Hippocampal formation (tissue), 2 donors: Measurements from ENCODE around the gene LIPI.
A peak's percentile ranks its signal among the peaks of the same experiment; 100 is the strongest.
"Not testable (repeated sequence)": the region's sequence is repeated elsewhere in the genome, so short reads cannot be mapped to it uniquely, and the experiment has no call there.

Experiments used
- DNase-seq, 2 donors: peaks; one replicate each; lab custom pipeline; 2025; lab: John Stamatoyannopoulos, UW

LIPI gene

DNA sequence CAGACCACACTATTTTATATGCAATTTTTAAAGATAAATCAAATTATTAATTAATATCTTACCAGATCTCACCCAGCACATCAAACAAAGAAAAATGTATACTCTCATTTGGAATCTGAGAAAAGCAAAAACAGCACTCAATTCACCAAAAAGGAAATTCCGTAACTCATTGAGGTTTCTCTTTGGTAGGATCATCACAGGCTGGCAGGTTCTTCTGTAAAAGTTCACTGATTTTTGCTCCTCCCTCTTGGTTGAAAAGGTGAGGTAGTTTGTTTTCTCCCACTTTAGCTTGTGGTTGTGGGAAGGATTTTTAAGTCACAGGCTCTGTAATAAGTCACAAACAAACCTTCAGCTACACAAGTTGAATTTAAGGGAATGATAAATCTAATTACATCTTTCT, at the start of gene LIPI:
TSS of gene LIPI (minus strand) at position 218 of the 400 bp plus-strand sequence. CDS start at position 108, 110 bp downstream.
- no peak for DNase-seq

DNA sequence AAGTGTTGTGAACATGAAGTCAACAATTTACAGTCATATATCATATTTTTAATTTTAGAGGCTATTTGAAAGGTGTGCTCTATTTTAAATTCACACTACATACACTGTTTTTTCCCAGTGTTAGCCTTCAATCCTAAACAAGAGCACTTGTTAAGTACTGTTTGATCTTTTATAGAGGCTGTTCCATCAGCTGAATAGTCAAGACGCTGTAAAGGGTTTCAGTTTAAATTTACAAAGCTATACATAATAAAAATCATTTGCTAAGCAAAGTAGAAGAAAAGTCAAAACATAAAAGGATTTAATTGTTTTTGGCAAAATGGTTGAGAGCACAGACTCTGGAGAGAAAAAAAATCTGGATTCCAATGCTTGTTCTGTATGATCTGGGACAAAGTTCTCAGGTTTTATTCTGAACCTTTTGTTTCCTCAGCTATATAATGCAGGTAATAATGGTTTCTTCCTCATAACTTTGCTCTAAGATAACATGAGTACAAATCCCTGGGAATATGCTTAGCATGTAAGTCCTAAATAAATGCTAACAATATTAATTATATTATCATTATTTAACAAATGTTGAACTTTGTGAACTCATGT, 49.5 kb upstream of the LIPI start:
- no peak for DNase-seq

DNA sequence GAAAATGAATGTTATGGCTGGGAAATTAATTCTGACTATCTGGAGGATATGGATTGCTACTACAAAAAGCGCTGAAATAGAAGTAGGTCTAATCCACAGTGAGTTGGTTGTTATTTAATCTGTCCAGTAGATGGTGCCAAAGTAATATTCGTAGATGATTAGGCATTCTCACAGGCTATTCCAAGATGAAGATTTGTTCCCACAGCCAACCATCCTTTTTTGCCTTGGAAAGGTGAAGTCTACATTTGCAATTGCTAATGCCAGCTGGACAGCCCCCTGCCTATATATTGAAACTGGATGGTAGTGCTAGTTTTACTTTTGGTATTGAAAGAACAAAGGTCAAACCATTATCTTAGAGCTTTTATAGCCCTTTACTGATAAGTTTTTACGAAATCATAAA, 49.0 kb upstream of the LIPI start:
- DNase-seq = peak in 1 of 2 donors; percentile 73

DNA sequence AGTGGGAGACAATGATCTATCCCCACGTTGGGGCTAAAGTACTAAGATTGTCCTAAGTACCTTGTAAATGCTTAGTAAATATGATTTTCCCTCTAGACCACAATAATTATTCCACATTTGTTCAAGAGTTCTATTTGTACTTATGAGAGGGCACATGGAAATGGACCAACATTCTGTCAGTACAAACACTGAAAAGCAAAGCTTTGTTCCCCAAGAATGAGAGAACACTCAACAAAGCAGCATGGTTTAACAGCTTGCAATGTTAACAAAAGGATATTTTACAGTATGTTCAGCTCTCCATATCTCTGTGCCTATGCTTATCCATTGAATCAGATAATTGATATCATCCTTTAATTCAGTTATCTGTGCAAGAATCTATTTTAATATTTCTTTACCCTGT, 40.6 kb upstream of the LIPI start:
- DNase-seq = peak in 1 of 2 donors; percentile 22

DNA sequence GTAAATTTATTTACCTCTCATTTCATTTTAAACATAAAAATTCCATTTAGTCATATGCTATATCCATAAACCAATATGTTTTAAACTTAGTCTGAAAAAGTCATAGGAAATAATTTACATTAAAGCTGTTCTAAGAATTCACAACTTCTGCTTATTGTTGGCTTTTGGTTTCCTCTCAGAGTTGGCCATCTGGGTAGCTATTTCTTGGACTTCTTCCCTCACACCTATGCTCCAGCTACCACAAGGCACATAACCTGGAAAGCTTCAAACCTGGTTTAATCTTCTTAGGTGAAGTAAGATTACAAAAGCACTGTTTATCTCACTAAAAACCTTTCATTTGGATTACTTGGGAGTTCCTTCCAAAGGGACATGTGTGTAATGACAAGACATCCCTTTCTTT, 35.0 kb upstream of the LIPI start:
- DNase-seq = no peak

DNA sequence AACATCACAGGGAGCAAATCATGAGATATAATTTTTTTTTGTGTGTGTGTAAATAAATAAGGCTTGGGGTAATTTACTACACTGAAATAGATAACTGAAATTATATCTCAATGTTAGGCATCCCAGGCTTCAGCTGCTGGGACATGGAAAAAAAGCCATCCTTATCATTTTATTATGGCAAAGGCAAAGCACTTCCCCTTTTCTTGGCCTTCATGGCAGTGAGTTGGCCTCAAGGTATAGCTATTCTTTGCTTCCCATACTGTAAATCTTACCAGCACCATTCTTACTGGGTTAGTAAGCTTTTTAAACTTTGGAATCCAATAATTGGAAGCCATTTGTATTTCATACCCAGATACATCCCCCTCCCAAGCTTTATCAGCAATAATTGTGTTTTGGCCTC, 34.2 kb upstream of the LIPI start:
- no peak for DNase-seq

DNA sequence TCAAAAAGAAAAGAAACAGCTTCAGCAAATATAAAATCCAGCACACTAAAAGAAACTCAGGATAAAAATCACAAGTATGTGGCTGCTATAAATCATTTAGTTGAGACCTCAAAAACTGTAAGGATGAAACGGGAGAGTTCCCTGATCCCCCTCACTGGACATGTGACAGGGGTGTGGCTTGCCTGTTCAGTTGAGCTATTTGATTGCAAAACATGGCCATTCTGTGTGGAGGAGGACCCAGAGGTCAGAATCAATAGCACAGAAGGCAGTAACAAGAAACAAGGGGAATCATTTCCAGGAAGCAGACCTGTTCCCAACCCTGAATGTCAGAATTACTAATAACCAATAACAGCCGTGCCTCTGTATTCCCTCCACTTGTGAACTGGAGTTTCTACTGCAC, 33.1 kb upstream of the LIPI start:
- no peak for DNase-seq

DNA sequence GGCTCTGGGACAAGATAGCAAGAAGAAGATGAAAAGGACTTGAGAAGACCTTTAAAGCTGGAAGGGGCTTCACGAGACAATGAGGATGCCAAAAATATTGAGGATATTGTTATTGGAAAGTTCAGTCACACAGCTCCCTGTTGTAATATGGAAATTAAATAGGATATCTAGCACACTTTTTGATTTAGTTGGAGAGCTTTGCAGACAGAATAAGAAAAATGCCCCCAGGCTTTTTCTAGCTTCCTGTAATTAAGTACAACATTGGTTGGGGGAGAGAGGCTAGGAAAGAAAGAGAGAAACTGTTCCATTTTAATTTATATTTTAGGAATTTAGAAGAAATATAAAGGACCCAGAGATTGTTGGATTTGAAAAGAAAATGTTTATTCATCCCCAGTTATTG, 32.7 kb upstream of the LIPI start:
- no peak for DNase-seq

DNA sequence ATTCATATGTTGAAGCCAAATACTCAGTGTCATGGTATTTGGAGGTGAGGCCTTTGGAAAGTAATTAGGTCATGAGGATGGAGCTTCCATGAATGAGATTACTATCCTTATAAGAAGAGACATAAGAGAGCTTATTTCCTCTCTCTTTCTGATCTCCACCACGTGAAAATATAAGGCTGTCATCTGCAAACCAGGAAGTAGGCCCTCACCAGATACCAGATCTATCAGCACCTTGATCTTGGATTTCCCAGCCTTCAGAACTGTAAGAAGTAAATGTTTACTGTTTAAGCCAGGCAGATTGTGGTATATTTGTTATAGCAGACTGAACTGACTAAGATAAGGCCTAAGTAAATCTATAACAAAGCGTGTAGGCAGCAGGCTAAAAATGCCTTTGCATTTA, 30.5 kb upstream of the LIPI start:
- no peak for DNase-seq

DNA sequence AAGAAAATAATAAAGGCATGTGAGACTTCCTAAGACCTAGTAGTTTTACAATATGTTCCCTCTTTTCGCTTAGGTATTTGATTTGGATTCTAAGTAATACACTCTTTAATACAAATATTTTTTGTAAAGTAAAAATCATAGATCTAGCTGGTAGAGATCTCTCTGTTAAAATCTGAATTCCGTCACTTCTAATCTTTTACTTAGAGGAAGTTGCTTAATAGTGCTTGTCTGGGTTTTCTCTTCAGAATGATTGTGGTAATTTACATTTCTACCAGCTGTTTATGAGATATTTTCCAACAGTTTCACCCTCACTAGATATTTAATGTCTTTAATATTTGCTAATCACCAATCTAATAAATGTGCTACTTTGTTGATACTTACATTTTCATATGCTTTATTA, 28.5 kb upstream of the LIPI start:
- no peak for DNase-seq

DNA sequence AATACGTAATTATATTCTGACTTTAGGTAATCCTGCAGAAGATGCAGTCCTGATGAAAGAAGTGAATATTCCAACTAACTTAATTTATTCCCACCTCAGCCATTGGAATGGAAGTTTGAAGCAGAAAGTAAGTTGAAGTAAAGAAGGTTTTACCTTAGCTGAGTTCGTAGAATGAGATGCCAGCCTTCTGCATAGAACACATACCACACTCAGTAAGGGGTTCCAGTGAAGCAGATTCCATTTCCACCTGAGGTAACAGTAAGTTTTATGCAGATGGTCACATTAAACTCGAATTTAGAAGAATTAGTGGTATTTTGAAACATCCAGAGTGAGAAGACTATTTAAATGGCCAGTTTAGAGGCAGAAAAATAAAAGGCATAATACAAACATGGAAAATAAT, 25.4 kb upstream of the LIPI start:
- DNase-seq = no peak

DNA sequence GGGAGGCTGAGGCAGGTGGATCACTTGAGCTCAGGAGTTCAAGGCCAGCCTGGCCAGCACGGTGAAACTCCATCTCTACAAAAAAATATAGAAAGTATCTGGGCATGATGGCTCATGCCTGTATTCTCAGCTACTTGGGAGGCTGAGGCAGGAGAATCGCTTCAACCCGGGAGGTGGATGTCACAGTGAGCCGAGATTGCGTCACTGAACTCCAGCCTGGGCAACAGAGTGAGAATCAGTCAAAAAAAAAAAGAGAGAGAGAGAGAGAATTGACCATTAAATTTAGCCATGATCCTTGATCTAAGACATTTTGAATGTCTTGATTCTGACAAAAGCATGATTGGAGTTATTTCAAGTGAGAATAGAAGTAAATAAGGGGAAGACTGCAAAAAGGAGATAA, 24.3 kb upstream of the LIPI start:
- DNase-seq = no peak

DNA sequence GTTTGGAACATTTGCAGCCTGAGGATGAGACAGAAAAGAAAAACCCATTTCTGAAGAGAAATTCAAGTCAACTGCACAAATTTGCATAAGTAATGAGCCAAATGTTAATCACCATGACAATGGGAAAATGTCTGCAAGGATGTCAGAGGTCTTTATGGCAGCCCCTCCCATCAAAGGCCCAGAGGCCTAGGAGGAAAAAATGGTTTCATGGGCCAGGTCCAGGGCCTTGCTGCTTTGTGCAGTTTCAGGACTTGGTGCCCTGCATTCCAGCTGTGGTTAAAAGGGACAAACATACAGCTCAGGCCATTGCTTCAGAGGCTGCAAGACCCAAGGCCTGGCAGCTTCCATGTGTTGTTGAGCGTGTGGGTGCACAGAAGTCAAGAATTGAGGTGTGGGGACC, 18.6 kb upstream of the LIPI start:
- DNase-seq = no peak

DNA sequence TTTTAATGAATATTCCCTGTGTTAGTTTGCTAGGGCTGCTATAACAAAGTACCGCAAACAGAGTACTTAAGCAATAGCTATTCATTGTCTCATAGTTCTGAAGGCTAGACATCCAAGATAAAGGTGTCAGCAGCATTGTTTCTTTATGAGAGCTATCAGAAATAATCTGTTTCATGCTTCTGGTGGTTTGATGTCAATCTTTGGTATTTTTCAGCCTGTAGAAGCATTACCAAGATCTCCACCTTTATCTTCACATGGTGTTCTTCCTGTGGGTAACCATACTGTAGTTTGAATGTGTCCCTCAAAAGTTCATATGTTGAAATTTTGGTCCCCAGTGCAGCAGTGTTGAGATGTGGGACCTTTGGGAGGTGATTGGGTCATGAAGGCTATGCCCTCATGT, 12.6 kb upstream of the LIPI start:
- DNase-seq = no peak

DNA sequence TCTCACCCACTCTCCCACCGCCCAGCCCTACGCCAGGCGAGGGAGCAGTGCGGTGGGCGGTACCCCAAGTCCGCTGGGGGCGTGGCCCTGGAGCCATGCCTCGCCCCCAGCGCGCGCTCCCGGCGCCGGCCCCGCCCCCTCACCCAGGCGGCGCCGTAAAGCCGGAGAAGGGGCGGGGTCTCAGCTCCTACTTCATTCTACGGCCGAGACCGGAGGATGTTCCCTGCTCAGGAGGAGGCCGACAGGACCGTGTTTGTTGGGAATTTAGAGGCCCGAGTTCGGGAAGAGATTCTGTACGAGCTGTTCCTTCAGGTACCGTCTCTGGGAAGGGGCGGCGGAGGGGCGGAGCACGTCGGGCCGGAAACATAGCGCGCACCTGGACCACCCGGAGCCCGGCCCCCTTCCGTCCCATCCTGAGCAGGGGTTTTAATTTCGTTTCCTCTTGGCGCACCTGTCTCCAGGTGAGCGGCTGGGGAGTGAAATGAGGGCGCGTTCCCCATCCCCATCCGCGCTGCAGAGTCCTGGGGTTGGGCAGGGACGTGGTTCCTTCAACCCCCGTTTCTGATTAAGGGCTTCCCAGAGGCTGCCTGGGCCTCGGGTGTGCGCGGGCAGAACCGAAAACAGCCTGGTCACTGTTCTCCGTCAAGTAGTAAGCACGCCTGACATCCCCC, 5.4 kb upstream of the LIPI start, which contains the start of gene RBM11:
TSS of gene RBM11 (plus strand) at position 187 of the 671 bp plus-strand sequence. CDS start at position 217, 30 bp downstream.
- DNase-seq = peak; percentile 55 to 57

DNA sequence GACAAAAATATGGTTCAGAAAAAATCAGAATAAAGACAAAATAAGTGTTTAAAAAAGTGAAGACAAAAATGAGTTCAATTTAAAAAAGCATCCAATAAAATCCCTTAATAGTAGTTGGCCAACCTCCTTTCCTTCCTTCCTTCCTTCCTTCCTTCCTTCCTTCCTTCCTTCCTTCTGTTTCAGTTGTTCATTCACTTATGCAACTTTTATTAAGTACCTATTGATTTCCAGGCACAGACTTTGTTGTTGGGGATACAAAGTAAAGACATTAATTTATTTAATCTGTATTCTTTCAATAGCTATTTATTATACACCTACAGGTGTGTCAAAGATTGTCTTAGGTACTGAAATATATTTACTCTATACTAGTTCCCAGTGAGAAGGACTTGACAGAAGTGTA, 2.4 kb upstream of the LIPI start:
- no peak for DNase-seq

DNA sequence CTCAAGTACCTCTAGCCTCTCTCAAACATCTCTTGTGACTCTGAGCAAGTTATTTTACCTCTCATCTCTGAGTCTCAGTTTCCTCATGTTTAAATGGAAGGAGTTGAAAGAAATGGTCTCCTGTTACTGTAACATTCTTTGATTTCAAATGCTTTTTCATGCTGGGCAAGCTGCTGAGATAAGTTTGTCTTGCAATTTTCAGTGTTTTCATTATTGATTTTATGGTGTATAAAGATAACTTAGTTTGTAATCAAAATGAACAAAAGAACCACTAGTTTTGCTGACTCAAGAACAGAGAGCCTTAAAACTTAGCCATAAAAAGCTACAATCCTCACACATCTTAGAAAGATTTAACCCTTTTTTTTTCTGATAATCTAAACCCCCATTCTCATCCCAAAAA, 4.5 kb downstream of the LIPI start:
- no peak for DNase-seq

DNA sequence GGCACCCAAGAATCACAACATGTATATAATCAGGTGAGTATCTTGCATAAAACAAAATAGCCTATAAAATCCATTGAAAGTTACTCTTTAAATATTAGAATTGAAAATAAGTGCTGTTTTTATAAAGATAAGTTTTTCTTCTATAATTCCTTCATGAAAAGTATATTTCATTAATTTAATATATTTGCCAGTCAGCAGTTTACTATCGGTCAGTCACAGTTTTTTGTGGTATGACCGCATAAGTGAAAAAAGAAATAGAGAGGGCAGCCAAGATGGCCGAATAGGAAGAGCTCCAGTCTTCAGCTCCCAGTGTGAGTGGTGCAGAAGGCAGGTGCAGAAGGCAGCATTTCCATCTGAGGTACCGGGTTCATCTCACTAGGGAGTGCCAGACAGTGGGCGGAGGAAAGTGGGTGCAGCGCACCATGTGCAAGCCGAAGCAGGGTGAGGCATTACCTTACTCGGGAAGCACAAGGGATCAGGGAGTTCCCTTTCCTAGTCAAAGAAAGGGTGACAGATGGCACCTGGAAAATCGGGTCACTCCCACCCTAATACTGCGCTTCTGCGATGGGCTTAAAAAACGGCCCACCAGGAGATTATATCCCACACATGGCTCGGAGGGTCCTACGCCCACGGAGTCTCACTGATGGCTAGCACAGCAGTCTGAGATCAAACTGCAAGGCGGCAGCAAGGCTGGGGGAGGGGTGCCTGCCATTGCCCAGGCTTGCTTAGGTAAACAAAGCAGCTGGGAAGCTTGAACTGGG, 44.1 kb downstream of the LIPI start:
- not testable (repeated sequence) for DNase-seq

DNA sequence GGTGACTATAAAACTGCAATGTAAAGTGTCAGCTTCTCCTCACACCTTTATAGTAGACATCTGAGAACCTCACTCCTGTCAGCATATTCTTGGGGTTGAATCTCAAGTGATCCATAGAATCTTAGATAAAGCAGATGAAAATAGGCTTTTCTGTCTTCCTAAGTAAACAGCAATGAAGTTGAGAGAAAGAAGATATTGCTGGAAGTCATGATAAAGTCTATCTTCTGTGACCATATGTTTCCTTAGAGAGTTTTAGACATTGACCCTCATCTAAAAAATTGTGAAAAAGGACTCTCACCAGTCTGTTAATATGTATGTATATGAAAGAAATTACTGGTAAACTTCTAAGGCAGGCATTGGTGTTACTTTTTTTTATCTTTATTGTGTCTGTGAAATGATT, 66.8 kb downstream of the LIPI start:
- DNase-seq = no peak

DNA sequence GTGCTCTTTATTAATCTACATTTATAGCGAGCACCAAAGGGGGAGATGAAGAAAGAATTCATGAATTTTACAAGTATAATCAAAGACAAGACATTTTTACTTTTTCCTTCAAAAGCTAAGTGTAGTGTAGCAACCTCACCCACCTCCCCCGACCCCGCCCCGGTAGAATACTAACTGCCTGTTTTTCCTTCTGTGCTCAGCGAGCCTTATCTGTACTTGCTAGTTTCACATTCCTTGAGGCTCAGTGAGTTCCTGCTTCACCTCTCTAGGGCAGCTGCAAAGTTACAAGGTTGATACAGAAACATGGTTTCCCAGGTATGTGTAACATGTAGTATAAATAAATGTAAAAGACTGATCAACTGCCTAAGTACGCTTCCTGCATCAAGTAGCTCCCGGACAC, 86.5 kb downstream of the LIPI start:
- DNase-seq = no peak

DNA sequence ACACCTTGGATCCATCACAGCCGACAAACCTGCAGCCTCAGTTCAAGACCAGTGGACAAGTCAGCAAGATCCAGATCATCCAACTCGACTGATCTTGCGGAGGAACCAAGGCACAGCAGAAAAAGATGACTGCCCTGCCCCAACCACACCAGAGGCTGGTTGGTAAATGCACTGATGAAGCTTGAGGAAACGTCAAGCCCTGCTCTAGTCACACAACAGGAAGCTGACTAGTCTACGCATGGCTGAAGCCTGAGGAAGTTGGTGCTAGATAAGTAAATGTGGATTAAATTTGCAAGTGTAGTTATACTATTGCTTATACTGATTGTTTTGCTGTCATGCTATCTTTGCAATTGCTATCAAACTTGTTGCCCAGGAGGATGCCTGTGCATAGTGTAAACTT, 89.0 kb downstream of the LIPI start:
- DNase-seq = no peak

DNA sequence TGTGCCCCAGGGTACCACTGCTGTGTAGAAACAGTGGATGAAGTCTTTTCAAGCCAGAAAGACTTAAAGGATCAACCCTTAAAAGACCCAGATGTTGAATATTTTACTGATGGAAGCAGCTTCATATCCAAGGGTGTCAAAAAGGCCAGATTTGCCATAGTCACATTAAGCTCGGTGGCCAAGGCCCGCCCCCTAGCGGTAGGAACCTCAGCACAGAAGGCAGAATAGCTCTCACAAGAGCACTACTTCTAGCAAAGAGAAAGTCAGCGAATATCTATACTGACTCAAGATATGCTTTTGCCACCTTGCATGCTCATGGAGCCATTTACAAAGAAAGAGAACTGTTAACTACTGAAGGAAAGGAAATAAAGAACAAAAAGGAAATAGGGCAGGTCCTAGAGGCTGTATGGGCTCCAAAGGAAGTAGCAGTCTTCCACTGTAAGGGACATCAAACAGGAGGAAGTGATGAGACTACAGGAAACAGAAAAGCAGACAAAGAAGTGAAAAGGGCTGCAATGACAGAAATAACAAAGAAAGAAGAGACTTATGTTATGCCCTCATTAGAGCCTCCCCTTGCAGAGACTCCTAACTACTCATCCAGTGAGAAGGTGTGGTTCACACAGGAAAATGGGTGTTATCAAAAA, 90.5 kb downstream of the LIPI start:
- DNase-seq = peak; percentile 12 to 24

DNA sequence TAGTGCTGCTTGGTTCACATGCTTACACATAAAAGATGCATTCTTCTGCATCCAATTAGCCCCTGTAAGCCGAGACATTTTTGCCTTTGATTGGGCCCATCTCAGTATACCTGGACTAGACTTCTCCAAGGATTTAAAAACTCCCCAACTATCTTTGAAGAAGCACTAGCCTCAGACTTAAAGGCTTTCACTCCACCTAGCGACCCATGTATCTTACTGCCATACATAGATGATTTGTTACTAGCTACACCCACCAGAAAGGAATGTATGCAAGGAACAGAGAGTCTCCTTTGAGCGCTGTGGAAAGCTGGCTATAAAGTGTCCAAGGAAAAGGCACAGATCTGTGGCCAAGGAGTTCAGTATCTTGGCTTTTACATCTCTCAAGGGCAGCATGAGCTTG, 91.7 kb downstream of the LIPI start:
- DNase-seq = no peak
